Kidney epithelial cell (primary cell): ENCODE data around the gene GJD2. TPM values are rescaled to one million over a fixed set of nuclear protein-coding genes. Genes with fewer than 3 reads are reported as not detected.

Experiments
- DNase-seq: peaks from one replicate; pipeline ENCODE4 v3.0.0-alpha.2; 2010; ENCODE audit warnings: low read depth
- H3K27me3 ChIP-seq: 2 replicates; pipeline ENCODE4 v1.6.0; 2011; ENCODE audit warnings: low read length; ENCODE audit not compliant: control insufficient read depth, insufficient read depth
- H3K36me3 ChIP-seq: 2 replicates; pipeline ENCODE4 v1.5.1; 2011; ENCODE audit warnings: low read length; ENCODE audit not compliant: control insufficient read depth, insufficient read depth
- H3K4me3 ChIP-seq: 2 replicates; pipeline ENCODE4 v1.5.1; 2011; ENCODE audit warnings: low read depth, mild to moderate bottlenecking, control low read depth, low read length
- CTCF ChIP-seq: IDR thresholded peaks from 2 replicates; pipeline ENCODE4 v1.5.1; 2011; ENCODE audit warnings: mild to moderate bottlenecking, moderate library complexity, low read length, control low read depth, inconsistent platforms; ENCODE audit not compliant: insufficient read depth, poor library complexity, severe bottlenecking
- total RNA-seq: library from RNA; depleted of rRNA; stranded (reverse); fragments of >200 nt; gene quantifications from 2 replicates; pipeline ENCODE4 v1.2.3, GENCODE V29; 2015

GJD2 gene
- total RNA-seq, 1 donor from 2014 or later = not detected

DNA sequence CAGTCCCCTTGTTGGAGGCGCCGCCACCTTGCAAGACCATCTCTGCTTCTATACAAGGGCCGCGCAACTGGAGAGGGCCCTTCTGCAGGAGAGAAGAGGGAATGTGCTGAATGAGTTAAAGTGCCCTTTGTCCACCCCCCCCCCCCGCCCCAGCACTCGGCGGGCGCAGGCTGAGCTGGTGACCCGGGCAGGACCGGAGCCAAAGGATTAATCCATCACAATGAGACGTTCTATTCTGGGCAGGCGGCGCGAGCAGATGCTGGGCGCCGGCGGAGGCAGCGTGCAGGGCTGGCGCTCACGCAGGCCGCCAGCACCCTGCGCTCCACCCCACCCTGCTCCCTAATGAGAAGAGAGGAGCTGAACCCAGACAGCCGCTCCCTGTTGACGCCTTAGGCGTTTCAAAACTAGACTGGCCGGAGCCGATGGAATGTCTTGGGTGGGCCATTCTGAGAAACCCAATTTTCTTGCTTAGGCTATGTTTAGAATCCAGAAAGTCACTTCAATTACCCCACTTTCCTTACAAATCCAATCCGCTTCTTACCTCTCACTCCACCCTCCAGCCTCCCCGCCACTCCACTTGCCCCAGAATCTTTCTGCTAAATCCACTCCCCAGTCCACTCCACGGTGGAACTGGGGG, 32.9 kb downstream of the GJD2 start:
- H3K4me3 ChIP-seq = peak overlapping the region; percentile 20
- H3K27me3 ChIP-seq = no peaks in the 10 kb centered on the region
- TF ChIP-seq CTCF = no peak
- no peak for DNase-seq
- no peaks in the 10 kb centered on the region for H3K36me3 ChIP-seq

GRCh38 chr15:34721157-34721801, 33.5 kb downstream of the GJD2 start:
- no peak for DNase-seq
- H3K36me3 ChIP-seq = no peaks in the 10 kb centered on the region
- peaks cover under 1% of the 10 kb centered on the region for H3K27me3 ChIP-seq
- no peak overlapping the region for H3K4me3 ChIP-seq
- TF ChIP-seq CTCF = no peak

GRCh38 chr15:34719695-34720094, 35.1 kb downstream of the GJD2 start:
- no peaks in the 10 kb centered on the region for H3K36me3 ChIP-seq
- H3K4me3 ChIP-seq = no peak overlapping the region
- no peak for TF ChIP-seq CTCF
- H3K27me3 ChIP-seq = peaks cover 5% of the 10 kb centered on the region
- no peak for DNase-seq

DNA sequence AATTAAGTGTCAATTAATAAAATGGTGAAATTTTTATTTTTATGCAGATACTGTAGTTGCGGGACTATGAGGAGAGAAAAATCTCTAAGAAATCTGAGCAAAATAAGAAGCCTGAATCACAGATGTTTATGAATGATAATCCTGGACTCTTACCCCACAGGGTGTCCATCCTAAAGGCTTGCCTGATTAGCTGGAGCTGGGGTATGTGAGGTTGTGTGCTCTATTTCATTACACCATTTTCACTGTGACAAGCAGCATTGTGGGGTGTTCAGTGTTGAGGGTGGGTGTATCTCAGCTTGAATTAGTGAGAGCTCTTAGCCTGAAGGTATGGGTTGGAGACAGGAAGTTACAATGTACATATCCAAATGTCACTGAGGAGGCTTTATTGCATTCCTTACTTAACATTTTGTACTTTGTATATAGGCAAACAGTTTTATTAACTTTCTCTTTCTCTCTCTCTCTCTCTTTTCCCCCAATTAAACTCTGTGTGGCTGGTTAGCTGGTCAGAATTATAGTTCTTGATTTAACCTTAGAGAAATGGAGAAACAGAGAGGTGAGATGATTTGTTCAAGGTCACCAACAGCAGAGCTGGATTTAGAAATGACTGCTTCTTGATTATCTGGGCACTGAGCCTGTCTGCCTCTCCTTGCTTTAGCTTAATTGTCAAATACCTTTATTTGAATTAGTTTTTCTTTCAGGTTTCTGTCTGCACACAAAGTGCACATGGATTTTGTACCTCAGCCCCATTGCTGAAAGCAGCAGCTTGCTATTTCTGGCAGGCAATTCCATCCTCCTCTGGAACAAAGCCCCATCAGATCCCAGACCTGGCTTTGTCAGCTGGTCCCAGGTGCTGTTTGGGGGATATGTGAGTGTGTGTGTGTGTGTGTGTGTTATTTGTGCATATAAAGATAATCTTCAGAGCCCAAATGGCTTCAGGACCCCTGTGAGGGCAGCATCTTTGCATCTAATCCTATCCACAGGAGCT, 35.8 kb downstream of the GJD2 start:
- DNase-seq = no peak
- H3K27me3 ChIP-seq = peaks cover 5% of the 10 kb centered on the region
- no peak overlapping the region for H3K4me3 ChIP-seq
- H3K36me3 ChIP-seq = no peaks in the 10 kb centered on the region
- no peak for TF ChIP-seq CTCF

DNA sequence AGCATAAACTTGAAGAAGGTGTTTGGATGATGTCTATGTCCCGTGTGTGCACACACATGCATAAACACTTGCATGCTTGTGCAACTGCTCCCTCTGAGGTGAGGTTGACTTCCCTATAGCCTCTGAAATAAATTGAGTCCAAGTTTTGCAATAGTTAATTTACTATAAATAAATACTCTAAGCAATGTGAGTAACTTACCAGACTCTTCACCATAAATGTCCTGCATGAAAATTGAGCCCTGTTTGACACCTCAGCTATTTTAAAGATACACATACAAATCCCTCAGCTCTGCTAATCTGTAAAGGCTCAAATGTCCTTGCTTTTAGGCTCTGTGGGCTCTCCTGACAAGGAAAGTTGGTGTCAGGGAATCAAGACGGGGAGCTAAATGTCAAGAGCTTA, 37.1 kb downstream of the GJD2 start:
- no peak for TF ChIP-seq CTCF
- no peak for DNase-seq
- H3K36me3 ChIP-seq = no peaks in the 10 kb centered on the region
- H3K27me3 ChIP-seq = peaks cover 5% of the 10 kb centered on the region
- no peak overlapping the region for H3K4me3 ChIP-seq
